ENCODE results near the gene LHFPL6.

DNA sequence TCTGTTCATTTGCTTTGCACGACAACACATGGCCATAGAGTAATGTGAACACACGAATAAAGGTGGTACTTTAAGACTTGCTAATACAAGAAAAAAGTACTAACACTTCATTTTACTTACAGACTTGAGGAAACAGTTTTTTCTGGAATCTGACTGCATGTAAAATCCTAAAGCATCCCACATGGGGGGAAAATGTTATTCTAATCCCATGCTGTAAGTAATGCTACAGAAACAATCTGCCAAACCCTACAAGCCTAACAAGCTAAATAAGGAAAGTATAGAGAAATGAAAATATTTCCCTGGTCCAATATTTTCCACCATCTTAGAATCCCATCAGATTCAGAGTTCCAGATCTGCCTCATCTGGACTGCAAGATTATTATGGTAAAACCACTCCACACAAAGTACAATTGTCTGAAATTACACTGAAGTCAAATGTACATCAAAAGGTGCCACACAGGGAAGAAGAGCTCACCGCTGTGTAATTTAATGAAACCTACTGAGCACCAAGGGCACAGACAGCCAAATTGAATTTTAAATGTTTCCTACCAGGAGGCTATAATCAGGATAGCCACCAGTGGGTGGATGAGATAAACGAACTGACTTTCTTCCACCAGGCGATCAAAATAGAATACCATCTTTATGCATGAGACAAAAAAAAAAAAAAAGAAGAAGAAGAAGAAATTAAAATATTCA lies 22.0 kb downstream of the LHFPL6 start:
- TF ChIP-seq CTCF (IDR thresholded peaks at IDR 0.05; ENCODE audit: insufficient read depth, low read depth, low read length) (no peak), EZH2 (IDR thresholded peaks at IDR 0.05; ENCODE audit: insufficient read depth, low read length) (no peak)

Data from astrocyte (in vitro differentiated cells and primary cell).